Kidney epithelial cell (primary cell): ENCODE measurements around the gene MED10. TPM values are rescaled to one million over a fixed set of nuclear protein-coding genes. Genes with fewer than 3 reads are reported as not detected.

Experiments used
- DNase-seq: peaks from one replicate; pipeline ENCODE4 v3.0.0-alpha.2; 2010; ENCODE audit warnings: low read depth
- H3K27me3 ChIP-seq: 2 replicates; pipeline ENCODE4 v1.6.0; 2011; ENCODE audit warnings: low read length; ENCODE audit not compliant: control insufficient read depth, insufficient read depth
- H3K36me3 ChIP-seq: 2 replicates; pipeline ENCODE4 v1.5.1; 2011; ENCODE audit warnings: low read length; ENCODE audit not compliant: control insufficient read depth, insufficient read depth
- H3K4me3 ChIP-seq: 2 replicates; pipeline ENCODE4 v1.5.1; 2011; ENCODE audit warnings: low read depth, mild to moderate bottlenecking, control low read depth, low read length
- total RNA-seq: library from RNA; depleted of rRNA; stranded (reverse); fragments of >200 nt; gene quantifications from 2 replicates; pipeline ENCODE4 v1.2.3, GENCODE V29; 2015
- TF ChIP-seq, protein P1 (sequence below): IDR thresholded peaks from 2 replicates; pipeline ENCODE4 v1.5.1; 2011; ENCODE audit warnings: mild to moderate bottlenecking, moderate library complexity, low read length, control low read depth, inconsistent platforms; ENCODE audit not compliant: insufficient read depth, poor library complexity, severe bottlenecking

MED10 gene
- total RNA-seq, 1 donor from 2014 or later: 45.7 TPM

- no peaks in the 10 kb centered on the region for H3K27me3 ChIP-seq
- no peak overlapping the region for H3K4me3 ChIP-seq
- TF ChIP-seq, protein P1, sequence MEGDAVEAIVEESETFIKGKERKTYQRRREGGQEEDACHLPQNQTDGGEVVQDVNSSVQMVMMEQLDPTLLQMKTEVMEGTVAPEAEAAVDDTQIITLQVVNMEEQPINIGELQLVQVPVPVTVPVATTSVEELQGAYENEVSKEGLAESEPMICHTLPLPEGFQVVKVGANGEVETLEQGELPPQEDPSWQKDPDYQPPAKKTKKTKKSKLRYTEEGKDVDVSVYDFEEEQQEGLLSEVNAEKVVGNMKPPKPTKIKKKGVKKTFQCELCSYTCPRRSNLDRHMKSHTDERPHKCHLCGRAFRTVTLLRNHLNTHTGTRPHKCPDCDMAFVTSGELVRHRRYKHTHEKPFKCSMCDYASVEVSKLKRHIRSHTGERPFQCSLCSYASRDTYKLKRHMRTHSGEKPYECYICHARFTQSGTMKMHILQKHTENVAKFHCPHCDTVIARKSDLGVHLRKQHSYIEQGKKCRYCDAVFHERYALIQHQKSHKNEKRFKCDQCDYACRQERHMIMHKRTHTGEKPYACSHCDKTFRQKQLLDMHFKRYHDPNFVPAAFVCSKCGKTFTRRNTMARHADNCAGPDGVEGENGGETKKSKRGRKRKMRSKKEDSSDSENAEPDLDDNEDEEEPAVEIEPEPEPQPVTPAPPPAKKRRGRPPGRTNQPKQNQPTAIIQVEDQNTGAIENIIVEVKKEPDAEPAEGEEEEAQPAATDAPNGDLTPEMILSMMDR: no peak
- no peaks in the 10 kb centered on the region for H3K36me3 ChIP-seq
- DNase-seq: no peak
These were observed 30.5 kb upstream of the MED10 start for GRCh38 chr5:6408627-6409446.

- TF ChIP-seq, protein P1: no peak
- Histone ChIP-seq H3K27me3 (no peaks in the 10 kb centered on the region), H3K36me3 (no peaks in the 10 kb centered on the region), H3K4me3 (no peak overlapping the region)
- no peak for DNase-seq
These were observed 29.9 kb upstream of the MED10 start for GRCh38 chr5:6408260-6408596.

- Histone ChIP-seq H3K4me3 (no peak overlapping the region), H3K27me3 (no peaks in the 10 kb centered on the region), H3K36me3 (no peaks in the 10 kb centered on the region)
- no peak for DNase-seq
- TF ChIP-seq, protein P1: no peak
These were observed 29.4 kb upstream of the MED10 start for GRCh38 chr5:6407558-6408259.

DNA sequence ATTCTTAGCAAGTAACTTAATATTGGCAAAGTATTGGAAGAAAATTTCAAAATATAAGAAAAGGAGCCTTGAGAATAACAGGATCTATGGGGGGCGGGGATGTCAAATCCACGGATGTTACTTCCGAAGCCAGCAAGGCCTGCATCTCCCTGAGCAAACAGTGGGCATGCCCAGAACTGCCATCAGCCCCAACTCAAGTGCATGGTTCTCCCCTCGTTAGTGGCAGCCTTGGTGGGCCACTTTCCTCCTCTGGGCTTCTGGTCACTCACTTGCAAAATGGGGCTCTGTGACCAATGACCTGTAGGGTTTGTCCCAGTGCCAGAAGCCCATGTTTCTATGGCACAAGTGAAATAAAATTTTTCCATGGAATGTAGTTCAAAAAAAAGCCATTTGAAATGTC lies 27.2 kb upstream of the MED10 start:
- H3K36me3 ChIP-seq: no peaks in the 10 kb centered on the region
- H3K4me3 ChIP-seq: no peak overlapping the region
- DNase-seq: no peak
- TF ChIP-seq, protein P1: no peak
- no peaks in the 10 kb centered on the region for H3K27me3 ChIP-seq

DNA sequence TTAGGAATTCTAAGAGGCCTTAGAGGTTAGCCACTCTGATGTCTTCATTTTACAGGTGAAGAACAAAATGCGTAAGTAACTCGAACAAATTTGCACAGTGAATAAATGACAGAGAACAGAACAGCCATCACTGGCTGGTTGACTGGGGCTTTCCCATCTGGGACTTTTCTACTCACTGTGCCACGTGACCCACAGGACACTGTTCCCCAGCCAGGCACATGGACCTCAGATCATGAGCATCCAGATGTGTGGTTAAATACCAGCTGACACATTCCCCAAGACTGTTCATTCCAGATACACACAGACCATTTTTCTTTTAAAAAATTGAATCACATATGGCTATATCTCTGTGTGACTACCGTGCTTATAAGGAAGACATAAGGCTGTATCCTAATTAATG lies 25.8 kb upstream of the MED10 start:
- H3K36me3 ChIP-seq: no peaks in the 10 kb centered on the region
- no peaks in the 10 kb centered on the region for H3K27me3 ChIP-seq
- TF ChIP-seq, protein P1: no peak
- no peak for DNase-seq
- H3K4me3 ChIP-seq: no peak overlapping the region
